ENCODE measurements around the gene RBBP4.

GRCh38 chr1:32659581-32659980 lies 8.6 kb downstream of the RBBP4 start:
- TF ChIP-seq CTCF (IDR thresholded peaks at IDR 0.05; ENCODE audit: insufficient read depth, low read depth, low read length), result no peak
- TF ChIP-seq EZH2 (IDR thresholded peaks at IDR 0.05; ENCODE audit: insufficient read depth, low read length), result no peak
